Panc1 (cell line): ENCODE measurements around the gene WARS2. TPM values are rescaled to one million over a fixed set of nuclear protein-coding genes. Genes with fewer than 3 reads are reported as not detected.

Source experiments
- ATAC-seq: fragments of 200-7000 bp; cut with Tn5 transposase; 2 replicates; pipeline ENCODE4 v1.9.1; 2020; ENCODE audit warnings: mild to moderate bottlenecking, moderate library complexity
- BruUV-seq: library from RNA; stranded (reverse); fragments of 400-500 nt; replicated peaks from 2 replicates; lab custom pipeline; 2021; lab: Mats Ljungman, UMichigan
- CTCF ChIA-PET: fragments of 300-600 bp; sonication (Branson Sonifier 250); formaldehyde crosslinking; loops from one replicate; lab custom pipeline; 2022; ENCODE audit warnings: antibody characterized with exemption; lab: Charles Lee
- POLR2A ChIA-PET: fragments of 300-600 bp; sonication (Branson Sonifier 250); formaldehyde crosslinking; loops from one replicate; lab custom pipeline; 2022; ENCODE audit warnings: antibody characterized with exemption; lab: Charles Lee
- DNase-seq: peaks from one replicate; pipeline ENCODE4 v3.0.0-alpha.2; 2010; ENCODE audit warnings: low read depth, low spot score
- H3K27ac ChIP-seq: 2 replicates; pipeline ENCODE4 v1.5.1; 2011; ENCODE audit warnings: mild to moderate bottlenecking, low read length, inconsistent platforms
- H3K27me3 ChIP-seq: fragments of 200-500 bp; sonication (Bioruptor generic); 2 replicates; pipeline ENCODE4 v1.6.0; 2014; ENCODE audit warnings: low read length, inconsistent platforms; ENCODE audit not compliant: control insufficient read depth, insufficient read depth
- H3K36me3 ChIP-seq: fragments of 200-500 bp; sonication (Bioruptor generic); 2 replicates; pipeline ENCODE4 v1.5.1; 2014; ENCODE audit warnings: inconsistent platforms, mild to moderate bottlenecking, low read length, moderate library complexity; ENCODE audit not compliant: control insufficient read depth, insufficient read depth
- H3K4me1 ChIP-seq: 2 replicates; pipeline ENCODE4 v1.5.1; 2011; ENCODE audit warnings: inconsistent platforms, mild to moderate bottlenecking, low read length, moderate library complexity; ENCODE audit not compliant: control insufficient read depth, insufficient read depth
- H3K4me3 ChIP-seq, 2 experiments: 2 replicates each; pipeline ENCODE4 v1.5.1; 2011 to 2012; ENCODE audit warnings: low read depth in 2 of 2, low read length in 2 of 2, mild to moderate bottlenecking in 2 of 2, inconsistent platforms in 1 of 2, moderate library complexity in 1 of 2
- H3K9me3 ChIP-seq: fragments of 200-500 bp; sonication (Bioruptor generic); 2 replicates; pipeline ENCODE4 v1.5.1; 2014; ENCODE audit warnings: low read depth, mild to moderate bottlenecking, inconsistent platforms, low read length, moderate library complexity; ENCODE audit not compliant: control insufficient read depth, insufficient read depth
- CTCF ChIP-seq: fragments of 450-650 bp; IDR thresholded peaks from 2 replicates; pipeline ENCODE4 v1.5.1; 2017; ENCODE audit warnings: mild to moderate bottlenecking
- POLR2AphosphoS5 ChIP-seq: IDR thresholded peaks from 2 replicates; pipeline ENCODE4 v1.6.1; 2012; ENCODE audit warnings: mild to moderate bottlenecking, low read depth, low read length, moderate library complexity
- REST ChIP-seq, 2 experiments: IDR thresholded peaks; 2 replicates each; pipeline ENCODE4 v1.6.1; 2011 to 2012; ENCODE audit warnings: low read depth in 2 of 2, control low read depth in 1 of 2, low read length in 1 of 2, mild to moderate bottlenecking in 1 of 2, moderate library complexity in 1 of 2; ENCODE audit not compliant: insufficient read depth in 1 of 2
- SIN3A ChIP-seq: IDR thresholded peaks from 2 replicates; pipeline ENCODE4 v1.6.1; 2012; ENCODE audit warnings: low read depth, mild to moderate bottlenecking, low read length, moderate library complexity, borderline replicate concordance; ENCODE audit not compliant: insufficient read depth
- TCF7L2 ChIP-seq: IDR thresholded peaks from 2 replicates; pipeline ENCODE4 v1.6.1; 2011; ENCODE audit warnings: mild to moderate bottlenecking, low read depth, low read length, inconsistent platforms
- in situ Hi-C: cut with HindIII; loops from 2 replicates; pipeline ENCODE4 v1.10.0; 2016; ENCODE audit warnings: low sequenced_read_pairs, low pct_unique_long_range_greater_than_20kb
- intact Hi-C: fragments of 100-400 bp; cut with micrococcal nuclease; formaldehyde crosslinking; loops from one replicate; pipeline ENCODE4 v1.10.0; 2022; ENCODE audit not compliant: unreplicated experiment
- total RNA-seq: library from RNA; stranded (reverse); gene quantifications from one replicate; pipeline ENCODE4 v1.2.1, GENCODE V29; 2021; ENCODE audit not compliant: unreplicated experiment

WARS2 gene
- total RNA-seq, 1 experiment from 2014 or later: 6.6 TPM

- intact Hi-C loops: no loop called here
- BruUV-seq: no TSS peak
- DNase-seq (no peak), ATAC-seq (no peak)
- no peak overlapping the region for H3K4me3 ChIP-seq
- no peaks in the 10 kb centered on the region for H3K4me1 ChIP-seq
- ChIA-PET CTCF (no interaction called here), POLR2A (no interaction called here)
- no peak for TF ChIP-seq POLR2AphosphoS5
- H3K9me3 ChIP-seq: no peaks in the 10 kb centered on the region
- H3K27ac ChIP-seq: no peak overlapping the region
- in situ Hi-C loops: no loop called here
- no peaks in the 10 kb centered on the region for H3K27me3 ChIP-seq
- no peaks in the 10 kb centered on the region for H3K36me3 ChIP-seq
Observed at GRCh38 chr1:119055568-119055967, 84.9 kb downstream of the WARS2 start.

- CTCF ChIA-PET: no interaction called here
- ATAC-seq: no peak
Observed at GRCh38 chr1:119053917-119054316, 86.5 kb downstream of the WARS2 start.

More at GRCh38 chr1:119053917-119054316, 86.5 kb downstream of the WARS2 start:
- TF ChIP-seq POLR2AphosphoS5 (no peak), TCF7L2 (no peak), SIN3A (no peak), REST (IDR thresholded peaks at IDR 0.05; ENCODE audit: insufficient read depth in 1 of 2, low read depth in 2 of 2, low read length in 1 of 2) (no peak), CTCF (no peak)
- Histone ChIP-seq H3K9me3 (no peaks in the 10 kb centered on the region), H3K4me3 (no peak overlapping the region), H3K27me3 (no peaks in the 10 kb centered on the region), H3K4me1 (no peaks in the 10 kb centered on the region), H3K27ac (no peak overlapping the region), H3K36me3 (no peaks in the 10 kb centered on the region)
- in situ Hi-C loops (no loop called here), intact Hi-C loops (no loop called here)
- POLR2A ChIA-PET: no interaction called here
- DNase-seq: no peak
- BruUV-seq: no TSS peak
